Erythroblast (primary cell): ENCODE measurements around the gene AP3B1.

Experiments
- DNase-seq, 2 experiments: peaks; one replicate each; lab custom pipeline; 2025; lab: John Stamatoyannopoulos, UW
- GATA1 ChIP-seq: IDR thresholded peaks from 2 replicates; pipeline ENCODE4 v1.6.1; 2011; ENCODE audit warnings: low read depth, mild to moderate bottlenecking, control low read depth, low read length, moderate library complexity
- POLR2A ChIP-seq: IDR thresholded peaks from 2 replicates; pipeline ENCODE4 v1.6.1; 2011; ENCODE audit warnings: mild to moderate bottlenecking, low read length

AP3B1 gene

GRCh38 chr5:78294248-78295034 is at the start of gene AP3B1:
Gene AP3B1 (minus strand): TSS chr5:78294698. CDS start chr5:78294579, 119 bp downstream.
- TF ChIP-seq GATA1 = no peak
- peak; percentile 97 for TF ChIP-seq POLR2A

GRCh38 chr5:78341440-78341839 is 46.9 kb upstream of the AP3B1 start:
- TF ChIP-seq GATA1 (no peak), POLR2A (no peak)
- no peak for DNase-seq

More at GRCh38 chr5:78294248-78295034, at the start of gene AP3B1:
- peak; percentile 98 to 99 for DNase-seq

- no peak for DNase-seq
- TF ChIP-seq POLR2A = no peak
- no peak for TF ChIP-seq GATA1
Measured at GRCh38 chr5:78339617-78340436, 45.3 kb upstream of the AP3B1 start.

GRCh38 chr5:78336698-78337097 is 42.2 kb upstream of the AP3B1 start:
- no peak for DNase-seq
- TF ChIP-seq GATA1 = no peak
- TF ChIP-seq POLR2A = no peak

- TF ChIP-seq POLR2A (no peak), GATA1 (no peak)
- peak in 1 of 2 experiments; percentile 4 for DNase-seq
Measured at GRCh38 chr5:78335976-78336375, 41.5 kb upstream of the AP3B1 start.

GRCh38 chr5:78334811-78335210 is 40.3 kb upstream of the AP3B1 start:
- no peak for TF ChIP-seq GATA1
- no peak for TF ChIP-seq POLR2A
- no peak for DNase-seq

GRCh38 chr5:78331523-78332080 is 37.1 kb upstream of the AP3B1 start:
- TF ChIP-seq POLR2A (no peak), GATA1 (no peak)
- no peak for DNase-seq

GRCh38 chr5:78328585-78329173 is 34.2 kb upstream of the AP3B1 start:
- DNase-seq = no peak
- no peak for TF ChIP-seq POLR2A
- TF ChIP-seq GATA1 = no peak

- no peak for DNase-seq
- TF ChIP-seq GATA1 (no peak), POLR2A (no peak)
Measured at GRCh38 chr5:78327761-78328510, 33.4 kb upstream of the AP3B1 start.

- no peak for TF ChIP-seq GATA1
- no peak for TF ChIP-seq POLR2A
- DNase-seq = no peak
Measured at GRCh38 chr5:78326930-78327329, 32.4 kb upstream of the AP3B1 start.

GRCh38 chr5:78323241-78323640 is 28.7 kb upstream of the AP3B1 start:
- TF ChIP-seq POLR2A = no peak
- TF ChIP-seq GATA1 = no peak
- no peak for DNase-seq

- TF ChIP-seq GATA1 (no peak), POLR2A (no peak)
- peak; percentile 13 to 33 for DNase-seq
Measured at GRCh38 chr5:78320401-78320800, 25.9 kb upstream of the AP3B1 start.

- DNase-seq = no peak
- TF ChIP-seq GATA1 (no peak), POLR2A (no peak)
Measured at GRCh38 chr5:78318337-78318736, 23.8 kb upstream of the AP3B1 start.
